HG03469 (cell line): ENCODE data around the gene SMARCC1.

Experiments
- ATAC-seq: cut with Tn5 transposase; IDR thresholded peaks from one replicate; pipeline ENCODE4 v1.9.1; 2021; ENCODE audit warnings: mild to moderate bottlenecking, moderate library complexity, moderate number of reproducible peaks; ENCODE audit not compliant: unreplicated experiment

SMARCC1 gene

GRCh38 chr3:47592066-47592795 is 189.5 kb downstream of the SMARCC1 start:
- ATAC-seq = no peak

DNA sequence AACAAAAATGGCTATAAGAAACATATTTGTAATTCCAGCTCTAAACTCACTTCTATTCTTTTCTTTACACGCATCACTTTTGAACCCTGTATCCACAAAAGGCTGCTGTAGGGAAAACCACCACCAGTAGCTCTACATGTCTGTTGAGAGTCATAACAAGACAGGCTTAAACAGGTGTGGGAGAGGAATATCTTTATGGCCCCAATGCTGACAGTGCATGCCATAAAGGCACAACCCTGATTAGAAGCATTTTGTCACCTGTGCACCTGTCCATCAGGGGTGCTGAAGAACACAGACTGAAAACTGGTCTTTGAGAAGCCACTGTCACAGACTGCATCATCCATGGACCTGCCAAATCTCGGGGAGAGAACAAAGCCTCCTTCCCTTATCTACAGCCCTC is 191.5 kb downstream of the SMARCC1 start:
- no peak for ATAC-seq

DNA sequence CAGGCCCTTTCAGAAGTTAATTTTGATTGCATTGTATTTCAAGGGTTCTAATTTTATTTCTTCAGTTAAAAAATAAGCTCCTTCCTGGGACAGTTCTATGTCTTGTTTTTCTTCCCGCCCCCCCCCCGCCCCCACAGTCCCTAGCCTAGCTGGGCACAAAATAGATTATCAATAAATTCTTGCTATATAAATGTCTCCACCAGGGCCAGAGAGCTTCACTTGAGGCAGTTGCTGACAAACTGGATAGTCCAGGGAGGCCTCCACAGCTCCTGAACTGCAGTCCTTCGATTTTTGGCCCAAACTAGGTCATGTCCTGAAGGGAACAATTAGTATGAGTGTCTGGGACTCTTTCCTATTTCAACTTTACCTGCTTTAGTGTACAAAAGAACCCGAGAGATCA is 193.1 kb downstream of the SMARCC1 start:
- no peak for ATAC-seq

GRCh38 chr3:47588053-47588452 is 193.6 kb downstream of the SMARCC1 start:
- ATAC-seq = no peak

GRCh38 chr3:47586746-47587145 is 194.9 kb downstream of the SMARCC1 start:
- no peak for ATAC-seq

GRCh38 chr3:47583320-47584075 is 198.2 kb downstream of the SMARCC1 start:
- ATAC-seq = no peak

DNA sequence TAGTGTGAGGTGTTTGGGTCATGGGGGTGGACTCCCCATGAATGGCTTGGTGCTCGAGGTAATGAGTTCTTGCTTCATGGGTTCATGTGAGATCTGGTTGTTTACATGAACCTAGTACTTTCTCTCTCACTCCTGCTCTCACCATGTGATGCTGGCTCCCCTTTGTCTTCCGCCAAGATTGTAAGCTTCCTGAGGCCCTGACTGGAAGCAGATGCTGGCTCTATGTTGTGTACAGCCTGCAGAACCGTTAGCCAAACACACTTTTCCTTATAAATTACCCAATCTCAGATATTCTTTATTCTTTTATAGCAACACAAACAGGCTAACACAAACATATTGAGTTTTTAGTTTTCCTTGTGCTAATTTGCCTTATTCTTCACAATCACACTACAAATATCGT is 199.9 kb downstream of the SMARCC1 start:
- ATAC-seq = no peak

DNA sequence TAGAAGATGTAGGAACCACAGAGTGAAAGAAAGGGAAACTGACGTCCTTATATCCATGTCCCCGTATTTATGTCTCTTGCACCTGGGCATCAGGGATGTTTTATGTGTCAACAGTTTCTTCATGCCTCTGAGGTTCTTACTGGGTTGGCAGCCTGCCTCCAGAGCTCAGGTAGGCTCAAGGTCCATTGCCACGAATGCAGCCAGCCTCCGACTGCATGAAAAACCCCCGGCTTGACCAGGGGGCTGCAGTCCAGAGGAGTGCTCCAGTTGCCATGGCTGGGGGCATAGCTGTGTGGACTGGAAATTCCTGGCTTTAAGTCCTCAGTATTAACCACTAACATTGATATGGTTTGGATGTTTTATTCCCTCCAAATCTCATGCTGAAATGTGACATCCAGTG is 200.3 kb downstream of the SMARCC1 start:
- ATAC-seq = no peak

- ATAC-seq = no peak
These were observed 201.2 kb downstream of the SMARCC1 start for GRCh38 chr3:47580481-47580880.

- ATAC-seq = no peak
These were observed 201.8 kb downstream of the SMARCC1 start for GRCh38 chr3:47579875-47580274.

DNA sequence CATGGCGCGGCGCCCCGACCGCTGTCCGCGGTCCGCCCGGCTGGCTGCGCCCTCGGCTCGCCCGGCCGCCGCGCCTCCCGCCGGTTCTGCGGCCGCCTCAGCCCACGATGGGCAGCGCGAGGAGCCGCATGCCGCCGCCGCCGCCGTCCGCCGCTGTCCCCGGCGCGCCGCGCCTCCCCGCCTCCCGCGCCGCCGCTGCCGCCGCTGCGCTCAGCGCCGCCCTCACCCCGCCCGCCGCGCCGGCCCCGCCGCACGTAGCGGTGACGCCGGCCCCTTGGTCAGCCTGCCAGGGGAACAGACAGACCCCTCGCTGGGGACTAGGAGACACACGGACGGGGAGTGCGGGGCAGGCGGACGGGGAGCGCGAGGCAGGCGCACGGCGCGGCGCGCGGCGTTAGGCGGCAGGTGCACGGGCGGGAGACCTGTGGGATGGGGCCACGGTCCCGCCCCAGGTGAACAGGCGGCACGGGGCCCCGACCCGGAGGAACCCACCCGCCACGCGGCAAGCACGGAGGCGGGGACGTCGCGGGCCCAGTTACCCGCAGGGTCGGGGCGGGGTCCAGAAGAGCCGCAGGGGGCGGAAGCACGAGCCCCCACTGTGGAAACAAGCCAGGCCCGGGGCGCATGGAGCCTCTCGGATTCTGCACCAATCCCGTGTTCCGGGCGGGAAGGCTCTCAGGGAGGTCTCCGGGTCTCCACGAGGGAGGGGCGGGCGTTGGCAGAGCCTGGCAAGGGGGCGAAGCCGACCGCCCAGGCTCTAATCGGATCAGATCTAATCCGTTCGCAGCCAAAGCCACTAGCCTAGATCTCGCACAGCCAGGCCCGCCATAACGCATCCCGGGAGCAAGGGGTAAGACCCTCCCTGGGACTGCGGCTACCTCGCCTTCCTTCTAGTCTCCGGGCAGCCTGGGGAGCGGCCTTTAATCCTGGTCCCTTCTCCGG is 202.7 kb downstream of the SMARCC1 start, which contains the start of gene CSPG5:
Gene CSPG5, minus strand, starts transcription at position 175 of the 942 bp plus-strand sequence. Its CDS starts 172 bp downstream, at position 3.
- ATAC-seq = no peak

- ATAC-seq = no peak
These were observed 203.5 kb downstream of the SMARCC1 start for GRCh38 chr3:47578119-47578632.

- no peak for ATAC-seq
These were observed 204.0 kb downstream of the SMARCC1 start for GRCh38 chr3:47577583-47578118.

DNA sequence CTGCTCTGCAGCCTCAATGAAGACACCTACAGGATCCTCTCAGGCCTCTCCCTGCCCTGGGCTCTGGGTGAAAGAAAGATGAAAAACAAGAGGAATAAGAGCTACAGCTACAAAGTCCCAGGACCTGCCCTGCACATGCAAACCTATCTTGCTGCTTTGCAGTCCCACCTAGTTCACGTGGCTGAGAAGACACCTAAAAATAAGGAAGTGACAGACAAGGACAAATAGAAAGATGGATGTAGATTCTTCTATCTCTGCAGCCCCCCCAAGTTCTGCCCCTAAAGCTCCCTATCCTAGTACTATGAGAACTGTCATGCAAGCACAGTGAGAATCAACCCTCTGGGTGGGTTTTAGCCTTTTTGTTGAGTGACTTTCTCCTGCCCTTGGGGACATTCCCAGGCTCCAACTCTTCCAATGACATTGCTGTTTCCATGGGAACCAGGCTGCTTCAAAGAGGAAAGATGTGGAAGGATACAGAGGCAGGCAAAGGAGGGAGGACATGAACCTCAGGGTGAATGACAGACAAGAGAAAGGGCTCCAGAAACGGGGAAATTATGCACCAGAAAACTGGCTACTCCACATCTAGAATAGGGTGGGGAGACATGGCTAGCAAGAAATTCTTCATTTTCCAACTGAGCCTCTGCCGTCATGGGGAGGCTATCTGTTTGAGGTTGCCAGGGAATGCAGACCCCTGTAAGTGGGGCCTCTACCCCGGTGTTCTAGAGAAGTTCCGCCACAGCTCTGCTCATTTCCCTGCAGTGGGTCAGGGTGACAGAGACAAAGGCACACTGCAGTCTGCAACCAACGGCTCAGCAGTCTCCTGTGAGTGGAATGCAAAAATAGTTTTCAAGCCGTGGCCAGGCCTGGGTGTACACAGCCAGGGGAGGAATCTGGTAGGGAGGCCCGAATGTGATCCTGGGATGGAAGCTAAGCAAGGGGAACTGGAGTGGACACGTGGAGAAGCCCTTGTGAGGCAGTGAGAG is 208.2 kb downstream of the SMARCC1 start:
- ATAC-seq = no peak

GRCh38 chr3:47571391-47572175 is 210.1 kb downstream of the SMARCC1 start:
- ATAC-seq = no peak

GRCh38 chr3:47568901-47569300 is 212.8 kb downstream of the SMARCC1 start:
- no peak for ATAC-seq

DNA sequence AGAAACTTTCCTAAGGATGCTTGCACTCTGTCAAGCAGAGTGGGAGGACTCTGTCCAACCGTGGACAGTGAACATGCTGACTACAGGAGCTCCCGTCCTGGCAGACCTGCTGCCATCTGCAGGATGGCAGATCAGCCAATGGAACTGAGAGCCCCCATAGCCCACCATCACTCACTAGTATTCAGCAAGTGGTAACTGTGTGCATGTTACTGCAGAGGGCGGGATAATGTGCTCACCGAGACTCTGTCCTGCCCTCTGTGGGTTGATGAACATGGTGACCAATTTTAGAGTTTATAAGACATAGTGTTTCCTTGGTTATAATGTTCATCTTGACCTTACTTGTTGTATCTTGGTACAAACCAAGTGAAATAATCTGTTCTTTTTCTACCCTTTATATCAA is 214.5 kb downstream of the SMARCC1 start:
- ATAC-seq = no peak

- ATAC-seq = no peak
These were observed 215.0 kb downstream of the SMARCC1 start for GRCh38 chr3:47566667-47567066.
